GM23248 (cell line): ENCODE measurements around the gene PDE8A.

ENCODE experiments used
- EZH2 ChIP-seq: fragments of 200-600 bp; sonication (generic); IDR thresholded peaks from 2 replicates; pipeline ENCODE4 v1.6.1; 2018; ENCODE audit warnings: antibody characterized with exemption, mild to moderate bottlenecking; ENCODE audit not compliant: insufficient read depth, poor library complexity, severe bottlenecking
- EZH2phosphoT487 ChIP-seq: fragments of 200-600 bp; sonication (generic); IDR thresholded peaks from 2 replicates; pipeline ENCODE4 v1.6.1; 2018; ENCODE audit warnings: antibody characterized with exemption, moderate library complexity, mild to moderate bottlenecking, low read depth; ENCODE audit not compliant: insufficient read depth

DNA sequence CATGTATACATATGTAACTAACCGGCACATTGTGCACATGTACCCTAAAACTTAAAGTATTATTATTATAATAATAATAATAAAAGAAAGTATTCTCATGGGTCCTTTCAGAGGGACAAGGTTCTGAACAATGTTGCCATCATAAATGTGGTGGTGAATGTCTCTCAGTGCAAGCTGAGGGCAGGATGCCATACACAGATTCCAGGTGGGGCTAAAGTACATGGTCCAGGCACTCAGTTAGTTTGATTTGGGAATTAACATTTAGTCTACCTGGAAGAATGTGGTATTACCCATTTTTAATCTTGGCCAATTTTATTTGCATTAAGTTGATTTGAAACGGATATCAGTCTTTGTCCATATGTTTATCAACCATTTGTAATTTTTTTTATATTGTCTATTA lies 24.5 kb downstream of the PDE8A start:
- no peak for TF ChIP-seq EZH2
- TF ChIP-seq EZH2phosphoT487 = no peak
